HEK293T (cell line): ENCODE data around the gene ARHGAP8.

Experiments
- CTCF ChIA-PET: fragments of 350-600 bp; formaldehyde crosslinking; extraction: SDS; loops from one replicate; lab custom pipeline; 2021; ENCODE audit warnings: antibody characterized with exemption, inconsistent platforms; lab: Yijun Ruan, JAX
- POLR2A ChIA-PET: fragments of 350-600 bp; formaldehyde crosslinking; extraction: SDS; loops from one replicate; lab custom pipeline; 2020; ENCODE audit warnings: antibody characterized with exemption, inconsistent platforms; lab: Yijun Ruan, JAX
- DNase-seq: peaks from one replicate; pipeline ENCODE4 v3.0.0; 2012; ENCODE audit warnings: mixed read lengths; ENCODE audit errors: extremely low spot score
- ARNT ChIP-seq: fragments of 450-650 bp; IDR thresholded peaks from 2 replicates; pipeline ENCODE4 v1.6.1; 2017; ENCODE audit warnings: mild to moderate bottlenecking
- BHLHE40 ChIP-seq: fragments of 450-650 bp; IDR thresholded peaks from 2 replicates; pipeline ENCODE4 v1.6.1; 2016; ENCODE audit warnings: mild to moderate bottlenecking, moderate library complexity, borderline replicate concordance
- CTBP1 ChIP-seq: fragments of 450-650 bp; IDR thresholded peaks from 2 replicates; pipeline ENCODE4 v1.6.1; 2016; ENCODE audit warnings: borderline replicate concordance
- ELF4 ChIP-seq: fragments of 450-650 bp; IDR thresholded peaks from 2 replicates; pipeline ENCODE4 v1.6.1; 2017; ENCODE audit warnings: antibody characterized with exemption
- FOXA1 ChIP-seq: fragments of 450-650 bp; IDR thresholded peaks from 2 replicates; pipeline ENCODE4 v1.6.1; 2016; ENCODE audit warnings: mild to moderate bottlenecking
- FOXK2 ChIP-seq: fragments of 450-650 bp; IDR thresholded peaks from 2 replicates; pipeline ENCODE4 v1.6.1; 2016; ENCODE audit warnings: mild to moderate bottlenecking
- FOXM1 ChIP-seq: fragments of 450-650 bp; IDR thresholded peaks from 2 replicates; pipeline ENCODE4 v1.6.1; 2017; ENCODE audit warnings: mild to moderate bottlenecking, borderline replicate concordance
- HDGF ChIP-seq: fragments of 450-650 bp; IDR thresholded peaks from 2 replicates; pipeline ENCODE4 v1.6.1; 2017; ENCODE audit warnings: antibody characterized with exemption, borderline replicate concordance
- L3MBTL2 ChIP-seq: fragments of 450-650 bp; conservative IDR thresholded peaks from 2 replicates; pipeline ENCODE4 v1.6.1; 2016; ENCODE audit warnings: mild to moderate bottlenecking
- LEF1 ChIP-seq: fragments of 450-650 bp; IDR thresholded peaks from 2 replicates; pipeline ENCODE4 v1.6.1; 2017; ENCODE audit warnings: mild to moderate bottlenecking, borderline replicate concordance
- NFRKB ChIP-seq: fragments of 450-650 bp; IDR thresholded peaks from 2 replicates; pipeline ENCODE4 v1.6.1; 2016; ENCODE audit warnings: mild to moderate bottlenecking, moderate library complexity
- PKNOX1 ChIP-seq: fragments of 450-650 bp; IDR thresholded peaks from 2 replicates; pipeline ENCODE4 v1.6.1; 2016
- SP1 ChIP-seq: fragments of 450-650 bp; IDR thresholded peaks from 2 replicates; pipeline ENCODE4 v1.6.1; 2017
- SUZ12 ChIP-seq: fragments of 450-650 bp; IDR thresholded peaks from 2 replicates; pipeline ENCODE4 v1.6.1; 2016; ENCODE audit warnings: mild to moderate bottlenecking
- TARDBP ChIP-seq: fragments of 450-650 bp; IDR thresholded peaks from 2 replicates; pipeline ENCODE4 v1.6.1; 2016
- ZNF384 ChIP-seq: fragments of 450-650 bp; IDR thresholded peaks from 2 replicates; pipeline ENCODE4 v1.6.1; 2016

The ARHGAP8 gene

GRCh38 chr22:44759430-44760310, 7.3 kb downstream of the ARHGAP8 start:
- no peak for TF ChIP-seq FOXK2
- TF ChIP-seq BHLHE40 = no peak
- TF ChIP-seq SP1 = no peak
- TF ChIP-seq FOXM1 = no peak
- no peak for TF ChIP-seq ARNT
- no peak for TF ChIP-seq SUZ12
- TF ChIP-seq LEF1 = no peak
- no peak for TF ChIP-seq ELF4
- no peak for TF ChIP-seq L3MBTL2
- no peak for TF ChIP-seq TARDBP
- no peak for TF ChIP-seq PKNOX1
- TF ChIP-seq HDGF = no peak
- no peak for TF ChIP-seq NFRKB
- no peak for TF ChIP-seq CTBP1
- TF ChIP-seq ZNF384 = no peak
- TF ChIP-seq FOXA1 = no peak
- ChIA-PET CTCF (interaction anchor here (0.6 kb wide), 1 partner anchor 23 kb away, joined by 3 read pairs; no protein-coding TSS in a partner anchor), POLR2A (no interaction called here)
- no peak for DNase-seq

- CTCF ChIA-PET = interaction anchor here (0.6 kb wide), 1 partner anchor 24 kb away, joined by 3 read pairs; no protein-coding TSS in a partner anchor
- no peak for DNase-seq
- POLR2A ChIA-PET = no interaction called here
- TF ChIP-seq CTBP1 = no peak
- no peak for TF ChIP-seq ELF4
- TF ChIP-seq PKNOX1 = no peak
- TF ChIP-seq HDGF = no peak
- TF ChIP-seq NFRKB = no peak
Measured at GRCh38 chr22:44760476-44760875, 8.1 kb downstream of the ARHGAP8 start.

GRCh38 chr22:44761025-44761424, 8.7 kb downstream of the ARHGAP8 start:
- CTCF ChIA-PET = no interaction called here
- DNase-seq = no peak
- TF ChIP-seq FOXK2 = no peak
- TF ChIP-seq L3MBTL2 = no peak
- no peak for TF ChIP-seq LEF1
- no peak for TF ChIP-seq SUZ12
- TF ChIP-seq HDGF = no peak
- no peak for TF ChIP-seq FOXM1
- TF ChIP-seq NFRKB = no peak
- POLR2A ChIA-PET = no interaction called here

GRCh38 chr22:44764373-44764772, 12.0 kb downstream of the ARHGAP8 start:
- TF ChIP-seq PKNOX1 (no peak), ARNT (no peak), HDGF (no peak), SUZ12 (no peak), TARDBP (no peak), ELF4 (no peak), FOXK2 (no peak), FOXA1 (no peak), FOXM1 (no peak), LEF1 (no peak), L3MBTL2 (no peak), ZNF384 (no peak), NFRKB (no peak), SP1 (no peak), BHLHE40 (no peak), CTBP1 (no peak)
- DNase-seq = no peak
- CTCF ChIA-PET = no interaction called here
- POLR2A ChIA-PET = no interaction called here

GRCh38 chr22:44764974-44765373, 12.6 kb downstream of the ARHGAP8 start:
- TF ChIP-seq HDGF (no peak), TARDBP (no peak), ELF4 (no peak), FOXK2 (no peak), LEF1 (no peak), ZNF384 (no peak), CTBP1 (no peak), ARNT (no peak), BHLHE40 (no peak), PKNOX1 (no peak), SP1 (no peak), NFRKB (no peak), SUZ12 (no peak), FOXA1 (no peak), FOXM1 (no peak), L3MBTL2 (no peak)
- ChIA-PET CTCF (no interaction called here), POLR2A (no interaction called here)
- DNase-seq = no peak
